Astrocyte of the cerebellum (primary cell): ENCODE measurements around the gene NUP155.
"Not testable (repeated sequence)": the region's sequence is repeated elsewhere in the genome, so short reads cannot be mapped to it uniquely, and the experiment has no call there.

Experiments
- DNase-seq: peaks from one replicate; pipeline ENCODE4 v3.0.0-alpha.2; 2011; ENCODE audit warnings: low read depth
- H3K4me3 ChIP-seq: 2 replicates; pipeline ENCODE4 v1.5.1; 2011; ENCODE audit warnings: mild to moderate bottlenecking, low read depth, low read length, moderate library complexity
- CTCF ChIP-seq: IDR thresholded peaks from 2 replicates; pipeline ENCODE4 v1.5.1; 2012; ENCODE audit warnings: low read length, low read depth, moderate library complexity, mild to moderate bottlenecking; ENCODE audit errors: missing control alignments
- in situ Hi-C: cut with HindIII; loops from 2 replicates; pipeline ENCODE4 v1.10.0; 2017; ENCODE audit warnings: low sequenced_read_pairs

Gene NUP155

DNA sequence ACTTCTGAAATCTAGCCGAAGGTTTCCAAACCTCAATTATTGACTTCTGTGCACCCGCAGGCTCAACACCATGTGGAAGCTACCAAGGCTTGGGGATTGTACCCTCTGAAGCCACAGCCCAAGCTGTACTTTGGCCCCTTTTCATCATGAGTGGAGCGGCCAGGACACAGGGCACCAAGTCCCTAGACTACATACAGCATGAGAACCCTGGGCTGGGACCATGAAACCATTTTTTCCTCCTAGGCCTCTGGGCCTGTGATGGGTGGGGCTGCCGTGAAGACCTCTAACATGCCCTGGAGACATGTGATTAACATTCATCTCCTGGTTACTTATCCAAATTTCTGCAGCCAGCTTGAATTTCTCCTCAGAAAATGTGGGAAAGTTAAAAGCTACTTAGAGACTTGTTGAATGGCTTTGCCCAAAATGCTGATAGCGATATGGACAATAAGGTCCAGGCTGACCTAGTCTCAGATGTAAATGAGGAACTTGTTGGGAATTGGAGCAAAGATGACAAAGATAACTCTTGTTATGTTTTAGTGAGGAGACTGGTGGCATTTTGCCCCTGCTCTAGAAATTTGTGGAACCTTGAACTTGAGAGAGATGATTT is 87.6 kb downstream of the NUP155 start:
- TF ChIP-seq CTCF = no peak
- in situ Hi-C loops = no loop called here
- no peak overlapping the region for H3K4me3 ChIP-seq
- no peak for DNase-seq

DNA sequence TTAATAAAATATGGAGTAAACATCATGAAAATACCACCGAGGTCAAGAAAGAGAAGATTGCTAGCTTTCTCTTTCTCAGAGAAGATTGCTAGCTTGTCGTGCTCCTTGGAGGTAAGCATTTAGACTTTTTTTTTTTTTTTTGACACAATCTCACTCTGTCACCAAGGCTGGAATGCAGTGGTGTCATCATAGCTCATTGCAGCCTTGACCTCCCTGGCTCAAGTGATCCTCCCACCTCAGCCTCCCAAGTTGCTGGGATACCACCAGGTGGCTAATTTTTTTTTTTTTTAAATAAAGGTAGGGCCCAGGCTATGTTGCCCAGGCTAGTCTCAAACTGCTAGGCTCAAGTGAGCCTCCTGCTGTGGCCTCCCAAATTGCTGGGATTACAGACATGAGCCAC is 95.4 kb downstream of the NUP155 start:
- H3K4me3 ChIP-seq = no peak overlapping the region
- in situ Hi-C loops = no loop called here
- no peak for DNase-seq
- TF ChIP-seq CTCF = no peak

DNA sequence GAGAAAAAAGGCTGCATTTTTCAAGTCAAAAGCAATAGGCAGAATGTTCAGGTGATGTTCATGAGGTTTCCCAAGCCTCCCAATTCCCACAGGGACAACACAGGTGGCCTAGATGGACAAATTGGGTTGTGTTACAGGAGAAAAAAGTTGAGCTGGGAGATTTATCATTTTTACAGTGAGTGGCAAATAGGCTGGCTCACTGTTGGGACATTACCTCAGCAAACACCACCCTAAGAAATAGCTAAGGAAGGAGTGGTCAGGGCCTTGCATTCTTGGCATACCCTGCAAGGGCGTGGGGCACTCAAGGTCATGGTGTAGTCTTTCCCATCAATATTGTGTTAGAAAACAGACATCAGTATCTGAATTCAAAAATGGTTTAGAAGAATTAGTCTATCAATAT is 98.4 kb downstream of the NUP155 start:
- in situ Hi-C loops = no loop called here

GRCh38 chr5:37268100-37268499 is 102.8 kb downstream of the NUP155 start:
- in situ Hi-C loops, DNase-seq, H3K4me3 ChIP-seq: not testable (repeated sequence)

More for the DNA sequence above, 98.4 kb downstream of the NUP155 start:
- H3K4me3 ChIP-seq = no peak overlapping the region
- no peak for DNase-seq
- no peak for TF ChIP-seq CTCF

- DNase-seq = no peak
- in situ Hi-C loops = no loop called here
- no peak overlapping the region for H3K4me3 ChIP-seq
- TF ChIP-seq CTCF = no peak
These were observed 115.0 kb downstream of the NUP155 start for GRCh38 chr5:37255774-37256358.

DNA sequence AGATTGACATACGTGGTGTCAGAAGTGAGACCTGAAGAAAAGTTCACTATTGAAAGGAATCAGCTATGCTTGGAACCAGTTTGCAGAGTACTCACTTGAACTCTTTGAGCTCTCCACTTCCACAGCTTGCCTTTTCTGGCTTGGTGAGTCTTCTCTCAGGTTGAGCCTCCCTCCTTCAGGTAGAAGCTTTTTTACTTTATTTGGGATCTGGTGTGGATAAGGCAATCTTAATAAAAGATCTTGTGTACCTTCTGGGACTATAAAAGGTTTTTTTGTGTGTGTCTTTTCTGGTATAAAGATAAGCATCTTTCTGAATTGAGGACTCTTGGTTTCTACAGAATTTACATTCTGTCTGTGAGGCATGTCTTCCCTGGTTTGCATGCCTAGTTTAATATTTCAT is 116.3 kb downstream of the NUP155 start:
- DNase-seq = no peak
- in situ Hi-C loops = no loop called here
- no peak overlapping the region for H3K4me3 ChIP-seq
- no peak for TF ChIP-seq CTCF

- no peak overlapping the region for H3K4me3 ChIP-seq
- TF ChIP-seq CTCF = no peak
- no peak for DNase-seq
- in situ Hi-C loops = no loop called here
These were observed 119.2 kb downstream of the NUP155 start for GRCh38 chr5:37251665-37252064.
